RWPE1 (cell line): ENCODE results near the gene FMO4.
"Not testable (repeated sequence)": the region's sequence is repeated elsewhere in the genome, so short reads cannot be mapped to it uniquely, and the experiment has no call there.

ENCODE experiments used
- CTCF ChIA-PET: fragments of 350-600 bp; sonication (Branson Sonifier 250); formaldehyde crosslinking; extraction: SDS; loops from one replicate; lab custom pipeline; 2021; lab: Yijun Ruan, JAX
- POLR2A ChIA-PET: fragments of 400-600 bp; formaldehyde crosslinking; extraction: SDS; loops from one replicate; lab custom pipeline; 2020; ENCODE audit warnings: antibody characterized with exemption; ENCODE audit not compliant: low non-redundant PET; lab: Yijun Ruan, JAX
- DNase-seq: peaks from one replicate; pipeline ENCODE4 v3.0.0; 2012; ENCODE audit warnings: low spot score
- H3K27ac ChIP-seq: fragments of 450-650 bp; 2 replicates; pipeline ENCODE4 v1.5.1; 2017
- CTCF ChIP-seq: fragments of 450-650 bp; conservative IDR thresholded peaks from 2 replicates; pipeline ENCODE4 v1.5.1; 2017; ENCODE audit warnings: low read depth, mild to moderate bottlenecking

The FMO4 gene

GRCh38 chr1:171311771-171312558 lies 2.0 kb upstream of the FMO4 start:
- H3K27ac ChIP-seq, result no peak overlapping the region
- CTCF ChIA-PET, result interaction anchor here (0.7 to 2.6 kb wide), 3 partner anchors 60 to 218 kb away, joined by 4 to 27 read pairs (median 4); no protein-coding TSS in a partner anchor
- POLR2A ChIA-PET, result no interaction called here
- no peak for TF ChIP-seq CTCF
- no peak for DNase-seq

- no peak for TF ChIP-seq CTCF
- DNase-seq, result no peak
- no peak overlapping the region for H3K27ac ChIP-seq
- POLR2A ChIA-PET, result interaction anchor here (0.6 kb wide), 1 partner anchor 436 kb away, joined by 4 read pairs; no protein-coding TSS in a partner anchor
- CTCF ChIA-PET, result interaction anchor here (0.6 to 2.6 kb wide), 12 partner anchors 12 to 346 kb away, joined by 3 to 27 read pairs (median 4); partner anchors contain the start of gene PRRC2C
These were observed 606 bp upstream of the FMO4 start for GRCh38 chr1:171313319-171313834.

- no peak overlapping the region for H3K27ac ChIP-seq
- no peak for DNase-seq
- no peak for TF ChIP-seq CTCF
- ChIA-PET CTCF (no interaction called here), POLR2A (no interaction called here)
These were observed 15.3 kb downstream of the FMO4 start for GRCh38 chr1:171329251-171329650.

- ChIA-PET POLR2A (no interaction called here), CTCF (interaction anchor here (1.1 kb wide), 1 partner anchor 11 kb away, joined by 3 read pairs; no protein-coding TSS in a partner anchor)
- no peak overlapping the region for H3K27ac ChIP-seq
- no peak for DNase-seq
- TF ChIP-seq CTCF, result no peak
These were observed 20.1 kb downstream of the FMO4 start for GRCh38 chr1:171334024-171334640.

GRCh38 chr1:171335964-171336363 lies 22.0 kb downstream of the FMO4 start:
- TF ChIP-seq CTCF, result no peak
- POLR2A ChIA-PET, result no interaction called here
- CTCF ChIA-PET, result interaction anchor here (0.6 kb wide), 1 partner anchor 14 kb away, joined by 4 read pairs; no protein-coding TSS in a partner anchor
- no peak overlapping the region for H3K27ac ChIP-seq
- no peak for DNase-seq

GRCh38 chr1:171339345-171339744 lies 25.4 kb downstream of the FMO4 start:
- POLR2A ChIA-PET, H3K27ac ChIP-seq: not testable (repeated sequence)
- CTCF ChIA-PET, result interaction anchor here (0.6 to 0.7 kb wide), 2 partner anchors 26 to 75 kb away, joined by 3 to 4 read pairs; partner anchors contain the start of gene FMO4

More at GRCh38 chr1:171339345-171339744, 25.4 kb downstream of the FMO4 start:
- not testable (repeated sequence) for DNase-seq
